ENCODE results near the gene TEAD1. TPM values are rescaled to one million over a fixed set of nuclear protein-coding genes. Genes with fewer than 3 reads are reported as not detected.

TEAD1 gene
- total RNA-seq, 4 donors from 2014 or later = 45.7 to 88.7 (median 71.4) TPM

GRCh38 chr11:12942157-12942556 is 267.9 kb downstream of the TEAD1 start:
- no peak overlapping the region for H3K4me3 ChIP-seq (ENCODE audit: low read depth, poor library complexity, severe bottlenecking)
- DNase-seq (ENCODE audit: low spot score in 2 of 2) = no peak
- TF ChIP-seq CTCF (IDR thresholded peaks at IDR 0.05) = no peak
- TF ChIP-seq POLR2A (IDR thresholded peaks at IDR 0.05) = no peak
- intact Hi-C loops (cut with DNase I; ENCODE audit: low total_unique reads) = no loop called here
- WGBS, 2 donors = 95 to 96% methylated on average over 11 of the region's 11 CpGs

- intact Hi-C loops (cut with DNase I; ENCODE audit: low total_unique reads) = no loop called here
- H3K4me3 ChIP-seq (ENCODE audit: low read depth, poor library complexity, severe bottlenecking) = no peak overlapping the region
- TF ChIP-seq POLR2A (IDR thresholded peaks at IDR 0.05) (no peak), CTCF (IDR thresholded peaks at IDR 0.05) (no peak)
- DNase-seq (ENCODE audit: low spot score in 2 of 2) = no peak
- WGBS, 2 donors = 90% methylated on average over 5 of the region's 5 CpGs
Observed at GRCh38 chr11:12943311-12943710, 269.1 kb downstream of the TEAD1 start.

GRCh38 chr11:12944889-12945288 is 270.7 kb downstream of the TEAD1 start:
- WGBS, 2 donors = 78 to 95% methylated on average over 3 of the region's 3 CpGs
- TF ChIP-seq CTCF (IDR thresholded peaks at IDR 0.05) (no peak), POLR2A (IDR thresholded peaks at IDR 0.05) (no peak)
- DNase-seq (ENCODE audit: low spot score in 2 of 2) = no peak
- no peak overlapping the region for H3K4me3 ChIP-seq (ENCODE audit: low read depth, poor library complexity, severe bottlenecking)
- intact Hi-C loops (cut with DNase I; ENCODE audit: low total_unique reads) = no loop called here

- TF ChIP-seq POLR2A (IDR thresholded peaks at IDR 0.05) (no peak), CTCF (IDR thresholded peaks at IDR 0.05) (no peak)
- 59 to 63% methylated on average over 1 of the region's 1 CpG for WGBS, 2 donors
- intact Hi-C loops (cut with DNase I; ENCODE audit: low total_unique reads) = no loop called here
- DNase-seq (ENCODE audit: low spot score in 2 of 2) = no peak
- no peak overlapping the region for H3K4me3 ChIP-seq (ENCODE audit: low read depth, poor library complexity, severe bottlenecking)
Observed at GRCh38 chr11:12949453-12949852, 275.2 kb downstream of the TEAD1 start.

GRCh38 chr11:12950670-12951069 is 276.4 kb downstream of the TEAD1 start:
- intact Hi-C loops (cut with DNase I; ENCODE audit: low total_unique reads) = no loop called here
- 89 to 91% methylated on average over 1 of the region's 1 CpG for WGBS, 2 donors
- H3K4me3 ChIP-seq (ENCODE audit: low read depth, poor library complexity, severe bottlenecking) = no peak overlapping the region
- no peak for DNase-seq (ENCODE audit: low spot score in 2 of 2)
- TF ChIP-seq CTCF (IDR thresholded peaks at IDR 0.05) (no peak), POLR2A (IDR thresholded peaks at IDR 0.05) (no peak)

- DNase-seq (ENCODE audit: low spot score in 2 of 2) = no peak
- H3K4me3 ChIP-seq (ENCODE audit: low read depth, poor library complexity, severe bottlenecking) = no peak overlapping the region
- WGBS, 2 donors = 88 to 94% methylated on average over 1 of the region's 1 CpG
- no peak for TF ChIP-seq CTCF (IDR thresholded peaks at IDR 0.05)
- no peak for TF ChIP-seq POLR2A (IDR thresholded peaks at IDR 0.05)
- intact Hi-C loops (cut with DNase I; ENCODE audit: low total_unique reads) = no loop called here
Observed at GRCh38 chr11:12951376-12951775, 277.2 kb downstream of the TEAD1 start.
